Measurements from ENCODE around the gene SEC31A.

DNA sequence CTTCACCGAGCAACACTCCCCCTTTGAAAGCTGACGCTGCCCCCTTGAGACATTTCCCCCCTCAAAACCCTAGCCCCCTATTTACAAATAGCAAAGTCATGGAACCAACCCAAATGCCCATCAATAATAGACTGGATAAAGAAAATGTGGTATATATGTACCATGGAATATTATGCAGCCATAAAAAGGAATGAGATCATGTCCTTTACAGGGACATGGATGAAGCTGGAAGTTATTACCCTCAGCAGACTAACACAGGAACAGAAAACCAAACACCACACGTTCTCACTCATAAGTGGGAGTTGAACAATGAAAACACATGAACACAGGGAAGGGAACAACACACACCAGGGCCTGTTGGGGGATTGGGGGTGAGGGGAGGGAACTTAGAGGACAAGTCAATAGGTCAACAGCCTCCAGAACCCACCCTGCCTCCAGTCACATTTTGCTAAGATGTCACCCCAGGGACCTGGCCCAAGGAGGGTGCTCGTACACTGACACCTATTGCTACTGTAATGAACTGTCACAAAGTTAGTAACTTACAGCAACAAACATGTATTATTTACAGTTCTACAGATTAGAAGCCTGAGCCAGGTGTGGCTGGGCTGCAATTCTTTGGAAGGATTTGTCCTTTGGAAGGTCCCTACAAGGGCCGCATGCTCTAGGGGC, 113.0 kb downstream of the SEC31A start:
- TF ChIP-seq, protein P1, sequence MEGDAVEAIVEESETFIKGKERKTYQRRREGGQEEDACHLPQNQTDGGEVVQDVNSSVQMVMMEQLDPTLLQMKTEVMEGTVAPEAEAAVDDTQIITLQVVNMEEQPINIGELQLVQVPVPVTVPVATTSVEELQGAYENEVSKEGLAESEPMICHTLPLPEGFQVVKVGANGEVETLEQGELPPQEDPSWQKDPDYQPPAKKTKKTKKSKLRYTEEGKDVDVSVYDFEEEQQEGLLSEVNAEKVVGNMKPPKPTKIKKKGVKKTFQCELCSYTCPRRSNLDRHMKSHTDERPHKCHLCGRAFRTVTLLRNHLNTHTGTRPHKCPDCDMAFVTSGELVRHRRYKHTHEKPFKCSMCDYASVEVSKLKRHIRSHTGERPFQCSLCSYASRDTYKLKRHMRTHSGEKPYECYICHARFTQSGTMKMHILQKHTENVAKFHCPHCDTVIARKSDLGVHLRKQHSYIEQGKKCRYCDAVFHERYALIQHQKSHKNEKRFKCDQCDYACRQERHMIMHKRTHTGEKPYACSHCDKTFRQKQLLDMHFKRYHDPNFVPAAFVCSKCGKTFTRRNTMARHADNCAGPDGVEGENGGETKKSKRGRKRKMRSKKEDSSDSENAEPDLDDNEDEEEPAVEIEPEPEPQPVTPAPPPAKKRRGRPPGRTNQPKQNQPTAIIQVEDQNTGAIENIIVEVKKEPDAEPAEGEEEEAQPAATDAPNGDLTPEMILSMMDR (IDR thresholded peaks at IDR 0.05), result no peak
- TF ChIP-seq POLR2A (IDR thresholded peaks at IDR 0.05), result no peak
